ENCODE data around the gene DDX54. TPM values are rescaled to one million over a fixed set of nuclear protein-coding genes. Genes with fewer than 3 reads are reported as not detected.

Gene DDX54
- total RNA-seq, 1 experiment from 2014 or later, result 83.0 TPM

DNA sequence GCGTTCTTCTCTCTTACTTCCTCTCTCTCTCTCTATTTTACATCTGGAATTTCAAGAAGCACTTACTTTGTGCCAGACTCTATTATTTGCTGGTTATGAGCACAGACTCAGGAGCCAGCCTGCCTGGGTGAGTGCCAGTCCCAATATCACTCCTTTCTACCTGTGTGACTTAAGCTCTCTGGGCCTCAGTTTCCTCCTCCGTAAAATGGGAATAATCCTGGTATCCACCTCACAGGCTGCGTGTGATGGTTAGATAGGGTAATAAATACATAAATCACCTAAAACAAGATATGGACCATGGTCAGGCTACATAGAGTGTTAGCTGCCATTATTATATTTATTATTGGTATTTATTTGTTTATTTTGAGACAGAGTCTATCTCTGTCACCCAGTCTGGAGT is 74.0 kb downstream of the DDX54 start:
- TF ChIP-seq CTCF (conservative IDR thresholded peaks at IDR 0.05), result no peak
- Histone ChIP-seq H3K4me1 (ENCODE audit: insufficient read depth, low read length) (no peaks in the 10 kb centered on the region), H2BK12ac (ENCODE audit: insufficient read length, low read depth, low read length) (no peak overlapping the region), H3T11ph (ENCODE audit: low read length) (no peak overlapping the region), H4K8ac (replicated peaks; ENCODE audit: insufficient read length, low read depth, low read length) (no peak overlapping the region), H3K23me2 (ENCODE audit: insufficient read length, low read depth, low read length, poor library complexity, severe bottlenecking) (no peaks in the 10 kb centered on the region), H4K91ac (ENCODE audit: insufficient read length, low read depth, low read length) (no peak overlapping the region), H4K5ac (ENCODE audit: insufficient read length, low read depth, low read length) (no peak overlapping the region), H2BK20ac (ENCODE audit: low read depth, low read length, poor library complexity, severe bottlenecking) (no peak overlapping the region), H3K4me2 (ENCODE audit: insufficient read depth, insufficient read length, low read length) (no peak overlapping the region), H2AK5ac (ENCODE audit: insufficient read length, low read length) (no peak overlapping the region), H3K56ac (ENCODE audit: insufficient read length, low read depth, low read length) (no peak overlapping the region), H3K79me1 (ENCODE audit: insufficient read depth, low read depth, low read length, poor library complexity, severe bottlenecking) (no peaks in the 10 kb centered on the region), H3K9me3 (ENCODE audit: control insufficient read depth, low read depth, low read length) (no peaks in the 10 kb centered on the region), H3K23ac (ENCODE audit: insufficient read length, low read depth, low read length) (no peak overlapping the region), H4K20me1 (ENCODE audit: control insufficient read depth, insufficient read depth, insufficient read length) (no peaks in the 10 kb centered on the region), H2AFZ (ENCODE audit: low read length) (no peak overlapping the region), H3K79me2 (ENCODE audit: insufficient read depth, low read length) (no peaks in the 10 kb centered on the region), H3K27me3 (ENCODE audit: insufficient read depth, low read length) (no peaks in the 10 kb centered on the region), H2BK5ac (ENCODE audit: insufficient read length, low read length) (no peak overlapping the region), H3K9ac (ENCODE audit: extremely low read depth, insufficient read length, low read length) (no peak overlapping the region), H3K18ac (ENCODE audit: insufficient read length, low read depth, low read length) (no peak overlapping the region), H2BK120ac (ENCODE audit: low read depth, low read length, poor library complexity, severe bottlenecking) (no peak overlapping the region), H3K14ac (ENCODE audit: insufficient read depth, low read length) (no peak overlapping the region), H3K4ac (ENCODE audit: low read depth, low read length) (no peak overlapping the region), H3K27ac (ENCODE audit: insufficient read length, low read depth, low read length) (no peak overlapping the region), H2BK15ac (ENCODE audit: low read depth, low read length) (no peak overlapping the region)
- peaks cover 2 to 4% of the 10 kb centered on the region in 2 experiments; a peak in 3 of 4 replicates for H3K4me1 Mint-ChIP-seq
- DNase-seq, result no peak
- H3K27ac Mint-ChIP-seq, result no peak overlapping the region
- no CpG with 5 or more reads among the region's 3 CpGs for WGBS (ENCODE audit: extremely low coverage, insufficient read length, low lambda C conversion rate)
- no peaks in the 10 kb centered on the region for H3K36me3 Mint-ChIP-seq (ENCODE audit: insufficient read depth in 1 of 3, low read depth in 3 of 3)
- no peaks in the 10 kb centered on the region for H3K9me3 Mint-ChIP-seq
- H3K27me3 Mint-ChIP-seq (ENCODE audit: low read depth), result peaks cover 5% of the 10 kb centered on the region
- H3K4me3 Mint-ChIP-seq, result no peak overlapping the region
